ENCODE measurements around the gene NT5DC2.
"Not testable (repeated sequence)": the region's sequence is repeated elsewhere in the genome, so short reads cannot be mapped to it uniquely, and the experiment has no call there.

Gene NT5DC2

GRCh38 chr3:52528586-52529375 is 4.9 kb downstream of the NT5DC2 start:
- Histone ChIP-seq H3K9ac (ENCODE audit: low read depth, low read length) (no peak overlapping the region), H3K9me3 (replicated peaks; ENCODE audit: low read length) (no peaks in the 10 kb centered on the region), H3K27me3 (ENCODE audit: control insufficient read depth, insufficient read depth, low read length) (no peaks in the 10 kb centered on the region), H3K36me3 (ENCODE audit: insufficient read depth, low read length) (peaks cover 41% of the 10 kb centered on the region), H3K4me3 (ENCODE audit: low read length) (no peak overlapping the region), H3K4me1 (ENCODE audit: control insufficient read depth, insufficient read depth, low read length) (peaks cover 19% of the 10 kb centered on the region), H3K4me2 (ENCODE audit: low read length) (no peak overlapping the region)

- no peak overlapping the region for H3K4me3 ChIP-seq (ENCODE audit: low read length)
- peaks cover 19% of the 10 kb centered on the region for H3K4me1 ChIP-seq (ENCODE audit: control insufficient read depth, insufficient read depth, low read length)
- H3K9me3 ChIP-seq (replicated peaks; ENCODE audit: low read length), result no peaks in the 10 kb centered on the region
- no peaks in the 10 kb centered on the region for H3K27me3 ChIP-seq (ENCODE audit: control insufficient read depth, insufficient read depth, low read length)
- no peak overlapping the region for H3K4me2 ChIP-seq (ENCODE audit: low read length)
- no peak overlapping the region for H3K9ac ChIP-seq (ENCODE audit: low read depth, low read length)
- H3K36me3 ChIP-seq (ENCODE audit: insufficient read depth, low read length), result peaks cover 41% of the 10 kb centered on the region
Observed at GRCh38 chr3:52527732-52528585, 5.7 kb downstream of the NT5DC2 start.

- no peak overlapping the region for H3K9ac ChIP-seq (ENCODE audit: low read depth, low read length)
- no peak overlapping the region for H3K4me3 ChIP-seq (ENCODE audit: low read length)
- peaks cover 12% of the 10 kb centered on the region for H3K4me1 ChIP-seq (ENCODE audit: control insufficient read depth, insufficient read depth, low read length)
- no peaks in the 10 kb centered on the region for H3K27me3 ChIP-seq (ENCODE audit: control insufficient read depth, insufficient read depth, low read length)
- H3K36me3 ChIP-seq (ENCODE audit: insufficient read depth, low read length), result peaks cover 41% of the 10 kb centered on the region
- H3K4me2 ChIP-seq (ENCODE audit: low read length), result no peak overlapping the region
- no peaks in the 10 kb centered on the region for H3K9me3 ChIP-seq (replicated peaks; ENCODE audit: low read length)
Observed at GRCh38 chr3:52527039-52527731, 6.5 kb downstream of the NT5DC2 start.

- H3K4me3 ChIP-seq (ENCODE audit: low read length); H3K9ac ChIP-seq (ENCODE audit: low read depth, low read length); H3K4me2 ChIP-seq (ENCODE audit: low read length); H3K4me1 ChIP-seq (ENCODE audit: control insufficient read depth, insufficient read depth, low read length); H3K9me3 ChIP-seq (replicated peaks; ENCODE audit: low read length); H3K27me3 ChIP-seq (ENCODE audit: control insufficient read depth, insufficient read depth, low read length): not testable (repeated sequence)
- H3K36me3 ChIP-seq (ENCODE audit: insufficient read depth, low read length), result peaks cover 41% of the 10 kb centered on the region
Observed at GRCh38 chr3:52526671-52527038, 7.0 kb downstream of the NT5DC2 start.

- no peak overlapping the region for H3K4me3 ChIP-seq (ENCODE audit: low read length)
- no peaks in the 10 kb centered on the region for H3K9me3 ChIP-seq (replicated peaks; ENCODE audit: low read length)
- H3K4me2 ChIP-seq (ENCODE audit: low read length), result no peak overlapping the region
- H3K4me1 ChIP-seq (ENCODE audit: control insufficient read depth, insufficient read depth, low read length), result peaks cover 5% of the 10 kb centered on the region
- peaks cover 41% of the 10 kb centered on the region for H3K36me3 ChIP-seq (ENCODE audit: insufficient read depth, low read length)
- H3K9ac ChIP-seq (ENCODE audit: low read depth, low read length), result no peak overlapping the region
- no peaks in the 10 kb centered on the region for H3K27me3 ChIP-seq (ENCODE audit: control insufficient read depth, insufficient read depth, low read length)
Observed at GRCh38 chr3:52525680-52526561, 7.7 kb downstream of the NT5DC2 start.

- Histone ChIP-seq H3K4me1 (ENCODE audit: control insufficient read depth, insufficient read depth, low read length) (peaks cover under 1% of the 10 kb centered on the region), H3K9ac (ENCODE audit: low read depth, low read length) (no peak overlapping the region), H3K4me3 (ENCODE audit: low read length) (no peak overlapping the region), H3K36me3 (ENCODE audit: insufficient read depth, low read length) (peaks cover 41% of the 10 kb centered on the region), H3K9me3 (replicated peaks; ENCODE audit: low read length) (no peaks in the 10 kb centered on the region), H3K27me3 (ENCODE audit: control insufficient read depth, insufficient read depth, low read length) (no peaks in the 10 kb centered on the region), H3K4me2 (ENCODE audit: low read length) (no peak overlapping the region)
Observed at GRCh38 chr3:52524752-52525679, 8.6 kb downstream of the NT5DC2 start.

GRCh38 chr3:52524258-52524751 is 9.4 kb downstream of the NT5DC2 start:
- no peak overlapping the region for H3K4me3 ChIP-seq (ENCODE audit: low read length)
- no peak overlapping the region for H3K9ac ChIP-seq (ENCODE audit: low read depth, low read length)
- no peak overlapping the region for H3K4me2 ChIP-seq (ENCODE audit: low read length)
- H3K27me3 ChIP-seq (ENCODE audit: control insufficient read depth, insufficient read depth, low read length), result no peaks in the 10 kb centered on the region
- peaks cover 41% of the 10 kb centered on the region for H3K36me3 ChIP-seq (ENCODE audit: insufficient read depth, low read length)
- H3K9me3 ChIP-seq (replicated peaks; ENCODE audit: low read length), result no peaks in the 10 kb centered on the region
- H3K4me1 ChIP-seq (ENCODE audit: control insufficient read depth, insufficient read depth, low read length), result no peaks in the 10 kb centered on the region

- Histone ChIP-seq H3K4me3 (ENCODE audit: low read length) (no peak overlapping the region), H3K9ac (ENCODE audit: low read depth, low read length) (no peak overlapping the region), H3K36me3 (ENCODE audit: insufficient read depth, low read length) (peaks cover 35% of the 10 kb centered on the region)
Observed at GRCh38 chr3:52523386-52524257, 10.0 kb downstream of the NT5DC2 start.

GRCh38 chr3:52522651-52523251 is 10.9 kb downstream of the NT5DC2 start:
- no peak overlapping the region for H3K9ac ChIP-seq (ENCODE audit: low read depth, low read length)
- peaks cover 28% of the 10 kb centered on the region for H3K36me3 ChIP-seq (ENCODE audit: insufficient read depth, low read length)
- no peak overlapping the region for H3K4me3 ChIP-seq (ENCODE audit: low read length)

More at GRCh38 chr3:52523386-52524257, 10.0 kb downstream of the NT5DC2 start:
- no peaks in the 10 kb centered on the region for H3K27me3 ChIP-seq (ENCODE audit: control insufficient read depth, insufficient read depth, low read length)
- H3K9me3 ChIP-seq (replicated peaks; ENCODE audit: low read length), result no peaks in the 10 kb centered on the region
- peaks cover under 1% of the 10 kb centered on the region for H3K4me1 ChIP-seq (ENCODE audit: control insufficient read depth, insufficient read depth, low read length)
- no peak overlapping the region for H3K4me2 ChIP-seq (ENCODE audit: low read length)

More at GRCh38 chr3:52522651-52523251, 10.9 kb downstream of the NT5DC2 start:
- Histone ChIP-seq H3K27me3 (ENCODE audit: control insufficient read depth, insufficient read depth, low read length) (no peaks in the 10 kb centered on the region), H3K9me3 (replicated peaks; ENCODE audit: low read length) (no peaks in the 10 kb centered on the region), H3K4me2 (ENCODE audit: low read length) (no peak overlapping the region), H3K4me1 (ENCODE audit: control insufficient read depth, insufficient read depth, low read length) (peaks cover 3% of the 10 kb centered on the region)

All from skeletal muscle satellite cell (primary cell).